Activated effector memory CD4-positive, alpha-beta T cell treated with anti-CD3 and anti-CD28 coated beads, Interleukin-2, amount 50 U/mL, for 16 hours (primary cell): ENCODE measurements around the gene ZNF516.
A peak's percentile ranks its signal among the peaks of the same experiment; 100 is the strongest.

ENCODE experiments used
- DNase-seq: peaks from one replicate; pipeline ENCODE4 v3.0.0-alpha.2; 2020

Gene ZNF516

GRCh38 chr18:76506395-76506794, 11.4 kb upstream of the ZNF516 start:
- DNase-seq = no peak

GRCh38 chr18:76505614-76506013, 10.6 kb upstream of the ZNF516 start:
- no peak for DNase-seq

GRCh38 chr18:76504749-76505148, 9.7 kb upstream of the ZNF516 start:
- DNase-seq = no peak

- no peak for DNase-seq
Measured at GRCh38 chr18:76503649-76504386, 8.8 kb upstream of the ZNF516 start.

- DNase-seq = no peak
Measured at GRCh38 chr18:76502551-76502950, 7.5 kb upstream of the ZNF516 start.

GRCh38 chr18:76499637-76500340, 4.7 kb upstream of the ZNF516 start:
- no peak for DNase-seq

GRCh38 chr18:76499021-76499420, 4.0 kb upstream of the ZNF516 start:
- no peak for DNase-seq

GRCh38 chr18:76498064-76498463, 3.0 kb upstream of the ZNF516 start:
- no peak for DNase-seq

- DNase-seq = no peak
Measured at GRCh38 chr18:76497021-76497420, 2.0 kb upstream of the ZNF516 start.

- peak; percentile 72 for DNase-seq
Measured at GRCh38 chr18:76496194-76496890, 1.3 kb upstream of the ZNF516 start.

GRCh38 chr18:76495435-76496193, 572 bp upstream of the ZNF516 start:
- DNase-seq = no peak

- no peak for DNase-seq
Measured at GRCh38 chr18:76494231-76495005, 624 bp downstream of the ZNF516 start.

- DNase-seq = peak; percentile 66
Measured at GRCh38 chr18:76493213-76494161, 1.6 kb downstream of the ZNF516 start.

- peak; percentile 97 for DNase-seq
Measured at GRCh38 chr18:76492669-76493212, 2.3 kb downstream of the ZNF516 start.

GRCh38 chr18:76491776-76492668, 3.0 kb downstream of the ZNF516 start:
- peak; percentile 70 for DNase-seq

GRCh38 chr18:76491473-76491775, 3.6 kb downstream of the ZNF516 start:
- DNase-seq = peak; percentile 85

GRCh38 chr18:76490670-76491472, 4.2 kb downstream of the ZNF516 start:
- DNase-seq = peak; percentile 79

- no peak for DNase-seq
Measured at GRCh38 chr18:76490033-76490432, 5.0 kb downstream of the ZNF516 start.

GRCh38 chr18:76489081-76489480, 6.0 kb downstream of the ZNF516 start:
- no peak for DNase-seq
